Prostate gland (tissue), 2 donors: ENCODE measurements around the gene PCTP.

Source experiments
- CTCF ChIP-seq, 4 experiments: fragments of 200-600 bp in 2 of 4; fragments of 450-650 bp in 2 of 4; sonication (generic) in 2 of 4; IDR thresholded peaks; 1 replicate in 3 of 4; 2 replicates in 1 of 4; pipeline ENCODE4 v1.5.1; 2016 to 2019; ENCODE audit warnings: antibody characterized with exemption in 4 of 4, mild to moderate bottlenecking in 2 of 4, moderate library complexity in 2 of 4
- POLR2A ChIP-seq: fragments of 450-650 bp; IDR thresholded peaks from one replicate; pipeline ENCODE4 v1.6.1; 2016; ENCODE audit warnings: antibody characterized with exemption, mild to moderate bottlenecking
- POLR2AphosphoS5 ChIP-seq: sonication (generic); formaldehyde crosslinking; IDR thresholded peaks from one replicate; pipeline ENCODE4 v1.6.1; 2017; ENCODE audit warnings: antibody characterized with exemption

- no peak for TF ChIP-seq CTCF (IDR thresholded peaks at IDR 0.05)
- TF ChIP-seq POLR2AphosphoS5, result no peak
- no peak for TF ChIP-seq POLR2A
Observed at GRCh38 chr17:55705847-55706246, 45.0 kb upstream of the PCTP start.
